Lower leg skin (tissue), 3 donors: ENCODE results near the gene ERBB2.

ENCODE experiments used
- POLR2A ChIP-seq, 2 donors: fragments of 450-650 bp; IDR thresholded peaks; one replicate each; pipeline ENCODE4 v1.6.1; 2016 to 2017; ENCODE audit warnings: antibody characterized with exemption in 2 of 2, mild to moderate bottlenecking in 1 of 2, moderate library complexity in 1 of 2
- TF ChIP-seq, protein P1 (sequence below), 3 donors: fragments of 450-650 bp; IDR thresholded peaks; one replicate each; pipeline ENCODE4 v1.5.1; 2016; ENCODE audit warnings: antibody characterized with exemption in 3 of 3, mild to moderate bottlenecking in 3 of 3, moderate library complexity in 2 of 3

DNA sequence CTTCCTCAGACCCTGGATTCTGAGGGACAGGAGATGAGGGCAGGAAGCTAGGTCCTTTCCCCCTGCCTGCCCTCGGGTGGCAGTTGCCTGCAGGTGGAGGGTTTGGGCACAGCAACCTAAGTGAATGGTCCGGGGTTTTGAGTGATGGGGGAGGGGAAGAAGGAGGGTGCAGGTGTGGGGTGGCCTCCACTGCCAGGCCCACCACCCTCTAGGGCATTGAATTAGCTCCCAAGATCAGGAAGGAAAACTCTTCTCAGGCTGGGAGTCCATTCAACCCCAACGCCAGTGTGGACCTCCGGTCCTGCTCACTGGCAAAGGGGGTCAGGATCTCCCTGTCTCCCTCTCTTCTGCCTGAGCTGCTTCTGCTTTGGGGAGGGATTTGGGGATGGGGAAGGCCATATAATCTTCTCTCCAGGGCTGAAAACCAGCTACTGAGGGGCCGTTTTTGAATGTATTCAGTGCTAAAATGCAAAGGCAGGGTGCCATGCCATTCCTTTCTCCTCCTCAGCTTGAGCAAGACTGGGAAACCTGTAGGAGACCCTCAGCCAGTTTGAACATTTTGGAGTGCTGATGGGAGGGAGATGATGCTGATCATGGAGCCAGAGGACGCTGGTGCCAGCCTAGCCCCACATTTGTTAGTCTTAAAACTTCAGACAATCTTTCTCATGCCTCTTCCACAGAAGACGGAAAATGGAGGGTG, 56.7 kb downstream of the ERBB2 start:
- TF ChIP-seq, protein P1, sequence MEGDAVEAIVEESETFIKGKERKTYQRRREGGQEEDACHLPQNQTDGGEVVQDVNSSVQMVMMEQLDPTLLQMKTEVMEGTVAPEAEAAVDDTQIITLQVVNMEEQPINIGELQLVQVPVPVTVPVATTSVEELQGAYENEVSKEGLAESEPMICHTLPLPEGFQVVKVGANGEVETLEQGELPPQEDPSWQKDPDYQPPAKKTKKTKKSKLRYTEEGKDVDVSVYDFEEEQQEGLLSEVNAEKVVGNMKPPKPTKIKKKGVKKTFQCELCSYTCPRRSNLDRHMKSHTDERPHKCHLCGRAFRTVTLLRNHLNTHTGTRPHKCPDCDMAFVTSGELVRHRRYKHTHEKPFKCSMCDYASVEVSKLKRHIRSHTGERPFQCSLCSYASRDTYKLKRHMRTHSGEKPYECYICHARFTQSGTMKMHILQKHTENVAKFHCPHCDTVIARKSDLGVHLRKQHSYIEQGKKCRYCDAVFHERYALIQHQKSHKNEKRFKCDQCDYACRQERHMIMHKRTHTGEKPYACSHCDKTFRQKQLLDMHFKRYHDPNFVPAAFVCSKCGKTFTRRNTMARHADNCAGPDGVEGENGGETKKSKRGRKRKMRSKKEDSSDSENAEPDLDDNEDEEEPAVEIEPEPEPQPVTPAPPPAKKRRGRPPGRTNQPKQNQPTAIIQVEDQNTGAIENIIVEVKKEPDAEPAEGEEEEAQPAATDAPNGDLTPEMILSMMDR (IDR thresholded peaks at IDR 0.05) = no peak
- TF ChIP-seq POLR2A (IDR thresholded peaks at IDR 0.05) = no peak
